Liver (tissue), 9 donors: Measurements from ENCODE around the gene S100A12. TPM values are rescaled to one million over a fixed set of nuclear protein-coding genes. Genes with fewer than 3 reads are reported as not detected.

ENCODE experiments used
- DNase-seq: peaks from one replicate; pipeline ENCODE4 v3.0.0-alpha.2; 2017; ENCODE audit warnings: low spot score
- H3K27ac ChIP-seq, 2 donors: one replicate each; pipeline ENCODE4 v1.7.0; 2013; ENCODE audit warnings: inconsistent platforms in 2 of 2, low read length in 2 of 2, control low read depth in 1 of 2, low read depth in 1 of 2, mild to moderate bottlenecking in 1 of 2
- H3K27me3 ChIP-seq, 4 donors: one replicate each; pipeline versions ENCODE4 v1.6.1 to v1.7.0; 2013; ENCODE audit warnings: low read length in 3 of 4, inconsistent platforms in 1 of 4, mild to moderate bottlenecking in 1 of 4, moderate library complexity in 1 of 4; ENCODE audit not compliant: control insufficient read depth in 4 of 4, insufficient read depth in 4 of 4
- H3K36me3 ChIP-seq, 4 donors: one replicate each; pipeline versions ENCODE4 v1.6.1 to v1.7.0; 2013; ENCODE audit warnings: low read length in 3 of 4, mild to moderate bottlenecking in 3 of 4, low read depth in 1 of 4, moderate library complexity in 1 of 4; ENCODE audit not compliant: control insufficient read depth in 4 of 4, insufficient read depth in 3 of 4
- H3K4me1 ChIP-seq, 4 donors: one replicate each; pipeline versions ENCODE4 v1.6.1 to v1.7.0; 2013; ENCODE audit warnings: low read length in 3 of 4, mild to moderate bottlenecking in 3 of 4, moderate library complexity in 1 of 4; ENCODE audit not compliant: control insufficient read depth in 4 of 4, insufficient read depth in 4 of 4
- H3K4me3 ChIP-seq, 3 donors: one replicate each; pipeline versions ENCODE4 v1.6.1 to v1.7.0; 2013; ENCODE audit warnings: low read length in 3 of 3, control low read depth in 1 of 3, low read depth in 1 of 3, mild to moderate bottlenecking in 1 of 3
- H3K9ac ChIP-seq, 2 donors: one replicate each; pipeline ENCODE4 v1.7.0; 2013; ENCODE audit warnings: low read length in 2 of 2, mild to moderate bottlenecking in 2 of 2, moderate library complexity in 2 of 2, control low read depth in 1 of 2, low read depth in 1 of 2
- H3K9me3 ChIP-seq, 4 donors: one replicate each; pipeline versions ENCODE4 v1.6.1 to v1.7.0; 2013; ENCODE audit warnings: low read length in 3 of 4; ENCODE audit not compliant: control insufficient read depth in 4 of 4
- CTCF ChIP-seq: fragments of 150-350 bp; IDR thresholded peaks from 2 replicates; pipeline ENCODE4 v1.5.1; 2017; ENCODE audit warnings: improper control_type of control experiment, low read depth, low read length; ENCODE audit not compliant: missing input control
- EGR1 ChIP-seq, 2 donors: IDR thresholded peaks; 2 replicates each; pipeline ENCODE4 v1.6.1; 2016 to 2018; ENCODE audit warnings: antibody characterized with exemption in 2 of 2, low read depth in 2 of 2
- FOXA1 ChIP-seq: IDR thresholded peaks from 2 replicates; pipeline ENCODE4 v1.6.1; 2016; ENCODE audit warnings: antibody characterized with exemption
- FOXA2 ChIP-seq: IDR thresholded peaks from 2 replicates; pipeline ENCODE4 v1.6.1; 2016; ENCODE audit warnings: antibody characterized with exemption
- GABPA ChIP-seq, 2 donors: IDR thresholded peaks in 1 of 2; conservative IDR thresholded peaks in 1 of 2; 2 replicates each; pipeline ENCODE4 v1.6.1; 2016; ENCODE audit warnings: antibody characterized with exemption in 2 of 2, mild to moderate bottlenecking in 1 of 2, moderate library complexity in 1 of 2
- HNF4A ChIP-seq, 2 donors: conservative IDR thresholded peaks; 2 replicates each; pipeline ENCODE4 v1.6.1; 2016; ENCODE audit warnings: antibody characterized with exemption in 2 of 2, mild to moderate bottlenecking in 2 of 2
- JUND ChIP-seq, 2 donors: IDR thresholded peaks; 2 replicates each; pipeline ENCODE4 v1.6.1; 2016; ENCODE audit warnings: antibody characterized with exemption in 2 of 2
- MAX ChIP-seq: IDR thresholded peaks from 2 replicates; pipeline ENCODE4 v1.6.1; 2016; ENCODE audit warnings: antibody characterized with exemption
- NR2F2 ChIP-seq: IDR thresholded peaks from 2 replicates; pipeline ENCODE4 v1.6.1; 2016; ENCODE audit warnings: antibody characterized with exemption
- RAD21 ChIP-seq, 2 donors: IDR thresholded peaks; 2 replicates each; pipeline ENCODE4 v1.6.1; 2016; ENCODE audit warnings: antibody characterized with exemption in 2 of 2, mild to moderate bottlenecking in 2 of 2
- REST ChIP-seq: IDR thresholded peaks from 2 replicates; pipeline ENCODE4 v1.6.1; 2016; ENCODE audit warnings: antibody characterized with exemption, mild to moderate bottlenecking
- RXRA ChIP-seq, 2 donors: IDR thresholded peaks; 2 replicates each; pipeline ENCODE4 v1.6.1; 2017 to 2018; ENCODE audit warnings: antibody characterized with exemption in 2 of 2, mild to moderate bottlenecking in 1 of 2
- SP1 ChIP-seq: IDR thresholded peaks from 2 replicates; pipeline ENCODE4 v1.6.1; 2018; ENCODE audit warnings: antibody characterized with exemption, mild to moderate bottlenecking
- TAF1 ChIP-seq: conservative IDR thresholded peaks from 2 replicates; pipeline ENCODE4 v1.6.1; 2016; ENCODE audit warnings: antibody characterized with exemption, mild to moderate bottlenecking
- YY1 ChIP-seq: IDR thresholded peaks from 2 replicates; pipeline ENCODE4 v1.6.1; 2016; ENCODE audit warnings: antibody characterized with exemption, mild to moderate bottlenecking
- WGBS: extraction: QIAGEN DNeasy Blood & Tissue Kit; methylation state at CpG from one replicate; pipeline ENCODE4 v1.1.7; 2013; 5-methylcytosine and 5-hydroxymethylcytosine counted together
- polyA plus RNA-seq, 2 donors: library from polyadenylated mRNA; stranded (reverse) in 1 of 2; unstranded in 1 of 2; fragments of 200-250 nt in 1 of 2; fragments of >200 nt in 1 of 2; fragmentation: Nextera tagmentation in 1 of 2; extraction: Ambion mirVana in 1 of 2; gene quantifications; one replicate each; pipeline versions ENCODE4 v1.2.1 to v1.2.3, GENCODE V29; 2013 to 2015
- total RNA-seq, 2 donors: library from RNA; depleted of rRNA; stranded (reverse); fragments of >200 nt; gene quantifications; one replicate each; pipeline ENCODE4 v1.2.3, GENCODE V29; 2014
- TF ChIP-seq, protein P1 (sequence below): IDR thresholded peaks from 2 replicates; pipeline ENCODE4 v1.6.1; 2016; ENCODE audit warnings: antibody characterized with exemption
- TF ChIP-seq, protein P2 (sequence below): IDR thresholded peaks from 2 replicates; pipeline ENCODE4 v1.6.1; 2016; ENCODE audit warnings: antibody characterized with exemption
- donor health status: healthy.
- donor health status: healthy.
- donor health status: healthy.
- donor health status: healthy.
- donor health status: healthy.

Gene S100A12
- total and polyA plus RNA-seq, 4 donors = 3.3 to 35.2 (median 12.1) TPM

GRCh38 chr1:153337980-153338853 is 37.2 kb downstream of the S100A12 start:
- Histone ChIP-seq H3K4me3 (no peak overlapping the region), H3K9ac (no peak overlapping the region), H3K27me3 (peaks cover 0 to 5% (median 0%) of the 10 kb centered on the region in 4 donors), H3K4me1 (no peaks in the 10 kb centered on the region), H3K27ac (no peak overlapping the region), H3K9me3 (no peaks in the 10 kb centered on the region), H3K36me3 (no peaks in the 10 kb centered on the region)
- peak; percentile 30 for DNase-seq
- whole genome bisulfite sequencing = 67% methylated on average over 8 of the region's 8 CpGs
- TF ChIP-seq FOXA1 (no peak), YY1 (no peak), GABPA (IDR thresholded peaks at IDR 0.05 in 1 of 2, conservative IDR thresholded peaks at IDR 0.05 in 1 of 2) (no peak), FOXA2 (no peak)

DNA sequence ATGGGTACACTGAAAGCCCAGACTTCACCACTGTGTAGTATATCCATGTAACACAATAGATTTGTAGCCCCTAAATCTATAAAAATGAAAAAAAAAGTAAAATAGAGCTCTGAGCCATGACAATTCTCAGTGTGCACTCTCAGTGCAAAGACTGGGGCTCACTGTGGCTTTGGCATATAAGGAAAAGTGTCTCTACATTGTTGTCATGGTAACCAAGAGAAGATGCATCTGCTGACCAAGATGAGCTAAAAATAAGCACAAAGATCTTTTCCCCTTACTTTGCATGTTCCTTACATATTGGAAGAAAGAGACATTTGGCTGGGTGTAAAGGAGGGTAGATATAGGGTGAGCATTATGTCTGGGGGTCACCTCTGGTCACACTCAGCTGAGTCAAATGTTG is 38.8 kb downstream of the S100A12 start:
- H3K9ac ChIP-seq = no peak overlapping the region
- no peaks in the 10 kb centered on the region for H3K4me1 ChIP-seq
- peaks cover 0 to 5% (median 0%) of the 10 kb centered on the region in 4 donors for H3K27me3 ChIP-seq
- TF ChIP-seq CTCF = no peak
- no peak for TF ChIP-seq RXRA (IDR thresholded peaks at IDR 0.05)
- TF ChIP-seq, protein P1, sequence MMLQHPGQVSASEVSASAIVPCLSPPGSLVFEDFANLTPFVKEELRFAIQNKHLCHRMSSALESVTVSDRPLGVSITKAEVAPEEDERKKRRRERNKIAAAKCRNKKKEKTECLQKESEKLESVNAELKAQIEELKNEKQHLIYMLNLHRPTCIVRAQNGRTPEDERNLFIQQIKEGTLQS = no peak
- no peak for TF ChIP-seq EGR1 (IDR thresholded peaks at IDR 0.05; ENCODE audit: low read depth in 2 of 2)
- TF ChIP-seq GABPA (IDR thresholded peaks at IDR 0.05 in 1 of 2, conservative IDR thresholded peaks at IDR 0.05 in 1 of 2) = no peak
- TF ChIP-seq REST = no peak
- TF ChIP-seq HNF4A (conservative IDR thresholded peaks at IDR 0.05) = no peak
- TF ChIP-seq YY1 = no peak
- no peak for TF ChIP-seq FOXA1
- TF ChIP-seq JUND (IDR thresholded peaks at IDR 0.05) = no peak
- TF ChIP-seq, protein P2, sequence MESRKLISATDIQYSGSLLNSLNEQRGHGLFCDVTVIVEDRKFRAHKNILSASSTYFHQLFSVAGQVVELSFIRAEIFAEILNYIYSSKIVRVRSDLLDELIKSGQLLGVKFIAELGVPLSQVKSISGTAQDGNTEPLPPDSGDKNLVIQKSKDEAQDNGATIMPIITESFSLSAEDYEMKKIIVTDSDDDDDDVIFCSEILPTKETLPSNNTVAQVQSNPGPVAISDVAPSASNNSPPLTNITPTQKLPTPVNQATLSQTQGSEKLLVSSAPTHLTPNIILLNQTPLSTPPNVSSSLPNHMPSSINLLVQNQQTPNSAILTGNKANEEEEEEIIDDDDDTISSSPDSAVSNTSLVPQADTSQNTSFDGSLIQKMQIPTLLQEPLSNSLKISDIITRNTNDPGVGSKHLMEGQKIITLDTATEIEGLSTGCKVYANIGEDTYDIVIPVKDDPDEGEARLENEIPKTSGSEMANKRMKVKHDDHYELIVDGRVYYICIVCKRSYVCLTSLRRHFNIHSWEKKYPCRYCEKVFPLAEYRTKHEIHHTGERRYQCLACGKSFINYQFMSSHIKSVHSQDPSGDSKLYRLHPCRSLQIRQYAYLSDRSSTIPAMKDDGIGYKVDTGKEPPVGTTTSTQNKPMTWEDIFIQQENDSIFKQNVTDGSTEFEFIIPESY = no peak
- no peak for TF ChIP-seq NR2F2
- no peak for TF ChIP-seq MAX
- no peak for TF ChIP-seq RAD21 (IDR thresholded peaks at IDR 0.05)
- no peak for TF ChIP-seq TAF1
- no peak for TF ChIP-seq FOXA2
- no peak for TF ChIP-seq SP1
- no peaks in the 10 kb centered on the region for H3K36me3 ChIP-seq
- H3K27ac ChIP-seq = no peak overlapping the region
- H3K4me3 ChIP-seq = no peak overlapping the region
- no peaks in the 10 kb centered on the region for H3K9me3 ChIP-seq
- DNase-seq = no peak
